ENCODE results near the gene ARHGEF6.

Gene ARHGEF6

DNA sequence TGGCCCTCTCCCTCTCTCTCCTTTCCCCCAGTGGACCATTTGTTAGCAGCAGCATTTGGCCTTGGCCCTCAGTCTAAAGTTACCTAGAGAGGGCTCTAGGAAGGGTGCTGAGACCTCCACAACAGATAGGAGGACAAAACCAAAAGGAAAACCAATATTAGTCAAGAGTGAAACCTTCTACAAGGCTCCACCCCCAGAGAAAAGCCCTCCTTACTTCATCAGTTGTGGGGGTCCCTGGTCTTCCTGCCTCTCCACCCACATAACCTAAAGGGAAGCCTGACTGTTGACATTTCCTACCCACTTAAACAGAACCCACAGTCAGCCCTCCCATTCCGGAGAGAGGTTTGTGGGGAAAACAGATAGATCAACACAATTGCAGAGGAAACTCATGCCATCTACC lies 137.5 kb downstream of the ARHGEF6 start:
- DNase-seq (ENCODE audit: low read depth) = no peak
- TF ChIP-seq MAX (IDR thresholded peaks at IDR 0.05; ENCODE audit: low read depth, low read length) (no peak), POLR2A (IDR thresholded peaks at IDR 0.05; ENCODE audit: extremely low read depth, insufficient read length) (no peak), CTCF (IDR thresholded peaks at IDR 0.05; ENCODE audit: low read depth, low read length) (no peak), MYC (IDR thresholded peaks at IDR 0.05; ENCODE audit: low read depth, low read length) (no peak)
- H3K4me3 ChIP-seq (ENCODE audit: low read depth, low read length) = no peak overlapping the region

DNA sequence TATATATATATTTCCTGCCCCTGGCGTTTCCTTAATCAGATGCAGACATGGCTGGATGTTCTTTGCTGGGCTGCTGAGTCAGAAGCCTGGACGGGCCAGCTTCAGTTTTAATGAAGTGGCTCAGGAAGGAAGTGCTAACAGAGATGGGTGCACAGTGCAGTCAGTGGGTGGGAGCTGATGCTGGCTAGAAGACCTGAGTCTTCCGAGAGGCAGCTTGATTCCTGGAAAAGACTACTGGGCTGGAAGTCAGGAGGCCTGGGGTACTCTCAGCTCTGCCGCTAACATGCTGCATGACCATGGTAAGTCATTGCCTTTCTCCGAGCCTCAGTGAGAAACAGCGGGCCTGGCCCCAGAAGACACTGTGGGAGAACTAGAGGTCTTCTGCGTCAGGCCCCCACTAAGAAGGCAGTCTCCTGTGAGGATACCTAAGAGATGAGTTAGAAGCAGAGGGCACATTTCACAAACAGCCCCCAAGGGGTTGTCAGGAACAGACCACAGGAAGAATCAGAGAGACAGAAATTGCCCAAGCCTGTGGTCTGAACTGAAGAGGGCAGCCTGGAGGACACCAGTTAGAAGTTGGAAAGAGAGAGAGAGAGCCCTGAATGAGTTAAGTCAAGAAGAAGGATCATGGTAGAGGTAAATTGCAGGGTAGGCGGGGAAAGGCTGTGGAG lies 141.1 kb downstream of the ARHGEF6 start:
- DNase-seq (ENCODE audit: low read depth) = peak; percentile 63
- TF ChIP-seq CTCF (IDR thresholded peaks at IDR 0.05; ENCODE audit: low read depth, low read length) (no peak), POLR2A (IDR thresholded peaks at IDR 0.05; ENCODE audit: extremely low read depth, insufficient read length) (no peak), MYC (IDR thresholded peaks at IDR 0.05; ENCODE audit: low read depth, low read length) (no peak), MAX (IDR thresholded peaks at IDR 0.05; ENCODE audit: low read depth, low read length) (no peak)

GRCh38 chrX:136636121-136636520 lies 144.6 kb downstream of the ARHGEF6 start:
- DNase-seq (ENCODE audit: low read depth) = no peak
- TF ChIP-seq MYC (IDR thresholded peaks at IDR 0.05; ENCODE audit: low read depth, low read length) = no peak
- TF ChIP-seq POLR2A (IDR thresholded peaks at IDR 0.05; ENCODE audit: extremely low read depth, insufficient read length) = no peak
- no peak for TF ChIP-seq CTCF (IDR thresholded peaks at IDR 0.05; ENCODE audit: low read depth, low read length)
- TF ChIP-seq MAX (IDR thresholded peaks at IDR 0.05; ENCODE audit: low read depth, low read length) = no peak
- no peak overlapping the region for H3K4me3 ChIP-seq (ENCODE audit: low read depth, low read length)

More for the DNA sequence above, 141.1 kb downstream of the ARHGEF6 start:
- no peak overlapping the region for H3K4me3 ChIP-seq (ENCODE audit: low read depth, low read length)

- DNase-seq (ENCODE audit: low read depth) = no peak
- H3K4me3 ChIP-seq (ENCODE audit: low read depth, low read length) = no peak overlapping the region
- no peak for TF ChIP-seq MAX (IDR thresholded peaks at IDR 0.05; ENCODE audit: low read depth, low read length)
- no peak for TF ChIP-seq CTCF (IDR thresholded peaks at IDR 0.05; ENCODE audit: low read depth, low read length)
- no peak for TF ChIP-seq MYC (IDR thresholded peaks at IDR 0.05; ENCODE audit: low read depth, low read length)
- TF ChIP-seq POLR2A (IDR thresholded peaks at IDR 0.05; ENCODE audit: extremely low read depth, insufficient read length) = no peak
Measured at GRCh38 chrX:136635235-136635634, 145.5 kb downstream of the ARHGEF6 start.

DNA sequence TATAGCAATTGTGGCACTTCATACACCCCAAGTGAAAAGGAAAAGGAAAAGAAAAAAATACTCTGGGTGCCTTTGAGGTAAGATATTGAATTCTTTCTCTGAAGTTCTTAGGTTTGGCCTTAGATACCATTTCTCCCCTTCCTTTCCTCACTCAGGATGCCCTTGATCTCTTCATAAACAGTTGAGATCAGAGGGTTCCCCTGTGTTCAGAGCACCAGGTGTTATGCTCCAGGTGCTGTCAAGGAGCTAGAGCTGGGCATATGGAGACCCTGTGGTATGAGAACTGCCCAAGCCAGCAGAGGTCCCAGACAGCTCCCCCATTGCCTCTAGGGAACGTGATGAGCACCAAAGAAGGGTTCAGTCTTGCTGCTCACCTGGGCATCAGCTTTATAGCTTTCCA lies 149.9 kb downstream of the ARHGEF6 start:
- TF ChIP-seq MYC (IDR thresholded peaks at IDR 0.05; ENCODE audit: low read depth, low read length) (no peak), CTCF (IDR thresholded peaks at IDR 0.05; ENCODE audit: low read depth, low read length) (no peak), MAX (IDR thresholded peaks at IDR 0.05; ENCODE audit: low read depth, low read length) (no peak), POLR2A (IDR thresholded peaks at IDR 0.05; ENCODE audit: extremely low read depth, insufficient read length) (no peak)
- H3K4me3 ChIP-seq (ENCODE audit: low read depth, low read length) = no peak overlapping the region

More for the DNA sequence above, 149.9 kb downstream of the ARHGEF6 start:
- no peak for DNase-seq (ENCODE audit: low read depth)
